CD4-positive, CD25-positive, alpha-beta regulatory T cell (primary cell): Measurements from ENCODE around the gene PIEZO2. TPM values are rescaled to one million over a fixed set of nuclear protein-coding genes. Genes with fewer than 3 reads are reported as not detected.

Experiments
- ATAC-seq, 2 donors: fragments of 150-1000 bp; cut with Tn5 transposase; one replicate each; pipeline ENCODE4 v1.10.0; 2021; ENCODE audit warnings: low read depth in 2 of 2, moderate number of reproducible peaks in 2 of 2, moderate library complexity in 1 of 2
- DNase-seq, 3 donors: peaks; one replicate each; pipeline versions ENCODE4 v3.0.0 to v3.0.0-alpha.2; 2012 to 2022; ENCODE audit warnings: mixed read lengths in 1 of 3
- H3K27ac ChIP-seq: one replicate; pipeline ENCODE4 v1.7.0; 2013; ENCODE audit warnings: mild to moderate bottlenecking, low read length; ENCODE audit not compliant: insufficient read depth, poor library complexity, severe bottlenecking
- H3K27me3 ChIP-seq: one replicate; pipeline ENCODE4 v1.7.0; 2013; ENCODE audit warnings: low read length; ENCODE audit not compliant: control insufficient read depth, insufficient read depth
- H3K36me3 ChIP-seq: one replicate; pipeline ENCODE4 v1.7.0; 2013; ENCODE audit warnings: mild to moderate bottlenecking, low read length, moderate library complexity; ENCODE audit not compliant: control insufficient read depth, insufficient read depth
- H3K4me1 ChIP-seq: 2 replicates; pipeline ENCODE4 v1.7.0; 2013; ENCODE audit warnings: mild to moderate bottlenecking, low read length; ENCODE audit not compliant: insufficient read depth, control insufficient read depth, poor library complexity, severe bottlenecking
- H3K4me3 ChIP-seq: one replicate; pipeline ENCODE4 v1.7.0; 2013; ENCODE audit warnings: low read depth, mild to moderate bottlenecking, low read length, moderate library complexity
- H3K9me3 ChIP-seq, 2 experiments: 1 replicate in 1 of 2; 2 replicates in 1 of 2; pipeline ENCODE4 v1.7.0; 2013; ENCODE audit warnings: low read length in 2 of 2, mild to moderate bottlenecking in 1 of 2, moderate library complexity in 1 of 2; ENCODE audit not compliant: control insufficient read depth in 2 of 2
- H3K27ac Mint-ChIP-seq, 3 donors: one replicate each; pipeline ENCODE4 v1.8.0; 2020 to 2022; ENCODE audit warnings: mild to moderate bottlenecking in 3 of 3, mixed read lengths in 3 of 3, moderate library complexity in 2 of 3
- H3K27me3 Mint-ChIP-seq: one replicate; pipeline ENCODE4 v1.8.0; 2022; ENCODE audit warnings: mild to moderate bottlenecking, mixed read lengths
- H3K36me3 Mint-ChIP-seq: one replicate; pipeline ENCODE4 v1.8.0; 2020; ENCODE audit warnings: mixed read lengths
- H3K4me1 Mint-ChIP-seq, 4 donors: one replicate each; pipeline ENCODE4 v1.8.0; 2020 to 2022; ENCODE audit warnings: mixed read lengths in 4 of 4, mild to moderate bottlenecking in 1 of 4
- H3K4me3 Mint-ChIP-seq, 4 donors: one replicate each; pipeline ENCODE4 v1.8.0; 2020 to 2022; ENCODE audit warnings: mild to moderate bottlenecking in 4 of 4, mixed read lengths in 4 of 4, moderate library complexity in 3 of 4
- H3K9me3 Mint-ChIP-seq, 7 donors: one replicate each; pipeline ENCODE4 v1.8.0; 2020 to 2022; ENCODE audit warnings: mixed read lengths in 7 of 7, mild to moderate bottlenecking in 3 of 7, moderate library complexity in 2 of 7
- polyA plus RNA-seq, 4 donors: library from polyadenylated mRNA; unstranded; fragments of 300-500 nt; fragmentation: Illumina TruSeq; gene quantifications; one replicate each; pipeline ENCODE4 v1.2.3, GENCODE V29; 2021
- total RNA-seq: library from RNA; stranded (reverse); gene quantifications from one replicate; pipeline ENCODE4 v1.2.3, GENCODE V29; 2022

The PIEZO2 gene
- total and polyA plus RNA-seq, 5 donors from 2014 or later, result not detected

DNA sequence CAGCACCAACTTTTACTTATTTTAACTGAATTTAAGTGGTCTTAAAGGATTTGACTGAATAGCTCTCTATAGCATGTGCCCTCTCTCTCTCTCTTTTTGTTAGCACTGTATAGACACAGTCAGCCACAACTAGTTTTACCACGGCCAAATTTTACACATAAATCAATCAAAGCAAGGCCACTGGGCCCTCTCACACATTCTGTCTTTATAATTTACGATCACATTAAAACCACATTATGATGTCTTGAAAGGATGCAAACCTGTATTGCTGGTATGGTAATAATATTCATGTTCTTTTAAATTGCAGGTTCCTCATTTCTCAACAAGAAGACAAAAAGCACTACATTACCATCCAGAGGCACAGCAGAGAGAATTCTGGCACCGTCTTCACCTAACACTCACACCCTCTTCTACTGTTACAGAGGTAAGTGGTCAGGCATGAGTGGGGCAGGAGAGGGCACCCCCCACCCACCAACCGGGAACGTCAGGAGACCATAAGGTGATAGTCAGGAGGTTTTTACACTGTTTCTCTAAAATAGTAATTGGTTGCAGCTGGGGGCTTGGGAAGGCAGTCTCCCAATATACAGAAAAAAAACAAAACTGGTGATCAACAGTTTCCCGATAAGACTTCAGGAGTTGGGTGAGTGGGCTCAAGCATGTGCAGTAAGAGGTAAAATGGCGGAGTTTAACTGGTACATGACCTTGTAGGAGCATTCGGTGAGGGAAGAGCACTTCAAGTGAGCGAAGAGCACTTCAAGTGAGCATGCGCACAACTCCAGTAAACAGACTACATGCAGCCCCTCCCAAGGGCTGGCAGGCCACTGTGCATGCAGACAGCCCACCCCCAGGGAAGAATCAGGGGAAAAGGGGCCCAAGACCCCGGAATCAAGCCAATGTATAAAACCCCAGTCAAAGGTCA, 296.7 kb downstream of the PIEZO2 start:
- Mint-ChIP-seq H3K4me1 (no peaks in the 10 kb centered on the region), H3K36me3 (no peaks in the 10 kb centered on the region), H3K27me3 (peaks cover 7% of the 10 kb centered on the region), H3K9me3 (peaks cover 0 to 4% (median 0%) of the 10 kb centered on the region in 7 donors), H3K27ac (no peak overlapping the region), H3K4me3 (no peak overlapping the region)
- ATAC-seq, result no peak
- no peak for DNase-seq
- Histone ChIP-seq H3K27me3 (no peaks in the 10 kb centered on the region), H3K36me3 (no peaks in the 10 kb centered on the region), H3K4me1 (no peaks in the 10 kb centered on the region), H3K27ac (no peak overlapping the region), H3K4me3 (no peak overlapping the region), H3K9me3 (no peaks in the 10 kb centered on the region)

DNA sequence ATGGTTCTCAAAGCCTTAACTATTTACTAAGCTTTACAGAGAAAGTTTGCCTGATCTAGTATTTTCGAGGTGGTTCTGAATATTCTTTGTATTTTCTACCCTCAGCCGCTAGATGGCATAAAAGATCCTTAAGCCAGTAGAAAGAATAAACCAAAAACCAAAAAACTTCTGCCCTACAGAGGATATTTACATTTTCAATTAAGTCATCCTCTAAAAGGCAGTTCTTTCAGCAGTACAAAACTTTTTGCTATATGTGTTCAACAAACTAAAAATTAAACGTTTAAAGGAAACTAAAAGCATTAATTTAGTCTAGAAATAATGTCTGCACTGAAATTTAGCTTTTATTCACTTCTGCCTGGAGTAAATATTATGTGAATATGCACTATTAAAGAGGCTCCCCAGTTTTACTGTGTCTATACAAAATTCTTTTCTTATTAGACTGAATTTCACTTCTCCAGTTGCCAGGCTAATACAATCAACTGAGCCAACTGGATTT, 297.5 kb downstream of the PIEZO2 start:
- Mint-ChIP-seq H3K4me1 (no peaks in the 10 kb centered on the region), H3K9me3 (peaks cover 0 to 5% (median 0%) of the 10 kb centered on the region in 7 donors), H3K27ac (no peak overlapping the region), H3K4me3 (no peak overlapping the region), H3K36me3 (no peaks in the 10 kb centered on the region), H3K27me3 (peaks cover 7% of the 10 kb centered on the region)
- no peak for ATAC-seq
- no peaks in the 10 kb centered on the region for H3K27me3 ChIP-seq
- peak in 2 of 3 donors; percentile 2 to 45 for DNase-seq
- no peak overlapping the region for H3K27ac ChIP-seq
- no peaks in the 10 kb centered on the region for H3K36me3 ChIP-seq
- no peaks in the 10 kb centered on the region for H3K9me3 ChIP-seq
- H3K4me3 ChIP-seq, result no peak overlapping the region
- no peaks in the 10 kb centered on the region for H3K4me1 ChIP-seq

DNA sequence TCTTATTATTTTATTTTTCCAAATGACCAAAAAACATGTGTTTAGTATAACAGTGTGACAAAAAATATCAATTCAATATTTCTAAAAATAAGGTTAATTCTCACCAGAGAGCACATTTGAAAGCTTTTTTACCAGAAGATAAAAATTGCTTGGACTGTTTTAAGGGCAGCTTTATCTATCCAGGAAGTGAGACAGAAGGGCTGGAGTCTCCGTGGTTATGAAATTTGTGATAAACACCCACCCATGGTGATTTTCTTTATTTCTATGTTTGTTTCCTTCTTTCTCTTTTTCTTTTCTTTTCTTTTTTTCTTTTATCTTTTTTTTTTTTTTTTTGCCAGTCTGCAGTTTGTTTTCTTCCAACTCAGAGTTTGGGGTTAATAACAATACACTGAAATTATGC, 298.5 kb downstream of the PIEZO2 start:
- Histone ChIP-seq H3K4me3 (no peak overlapping the region), H3K27me3 (no peaks in the 10 kb centered on the region), H3K4me1 (no peaks in the 10 kb centered on the region), H3K27ac (no peak overlapping the region), H3K36me3 (no peaks in the 10 kb centered on the region), H3K9me3 (no peaks in the 10 kb centered on the region)
- no peak overlapping the region for H3K4me3 Mint-ChIP-seq
- H3K9me3 Mint-ChIP-seq, result peaks cover 0 to 5% (median 0%) of the 10 kb centered on the region in 7 donors
- H3K27me3 Mint-ChIP-seq, result peaks cover 10% of the 10 kb centered on the region
- H3K4me1 Mint-ChIP-seq, result no peaks in the 10 kb centered on the region
- H3K36me3 Mint-ChIP-seq, result no peaks in the 10 kb centered on the region
- DNase-seq (no peak), ATAC-seq (no peak)
- H3K27ac Mint-ChIP-seq, result no peak overlapping the region

DNA sequence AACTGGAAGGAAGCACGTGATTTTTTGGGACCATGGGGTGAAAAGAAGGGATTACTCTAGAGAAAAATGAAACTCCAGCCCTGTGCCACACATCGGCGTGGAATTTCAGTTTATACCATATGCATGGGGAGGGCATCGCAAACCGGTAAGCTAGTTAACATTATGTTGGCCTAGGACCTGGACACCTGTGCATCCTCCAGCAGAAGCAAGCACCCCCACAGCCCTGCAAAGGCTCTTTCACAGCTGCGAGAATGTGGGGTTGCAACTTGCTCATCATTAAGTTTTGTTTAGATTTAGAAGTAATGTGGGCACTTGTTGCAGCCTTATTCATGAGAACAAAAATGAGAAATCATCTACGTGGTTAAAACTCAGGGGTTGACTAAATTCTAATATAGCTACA, 299.2 kb downstream of the PIEZO2 start:
- H3K9me3 Mint-ChIP-seq, result peaks cover 0 to 5% (median 0%) of the 10 kb centered on the region in 7 donors
- H3K36me3 Mint-ChIP-seq, result no peaks in the 10 kb centered on the region

DNA sequence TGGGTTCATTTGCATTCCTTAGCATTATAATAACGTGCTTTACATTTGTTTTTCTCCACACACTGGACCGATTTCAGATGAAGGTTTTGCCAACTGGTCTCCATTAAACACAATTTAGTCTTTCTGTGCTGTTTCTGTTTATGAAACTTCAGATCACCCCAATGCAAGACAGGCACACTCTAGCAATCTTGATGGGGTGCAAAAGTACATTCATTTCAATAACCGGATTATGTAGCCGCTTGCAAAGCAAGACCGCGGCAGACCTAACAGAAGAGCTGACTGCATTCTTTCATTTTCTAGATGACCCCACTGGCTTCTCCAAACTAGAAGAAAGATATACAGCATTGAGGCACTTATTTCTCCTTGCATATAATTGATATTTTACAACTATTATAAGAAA, 301.5 kb downstream of the PIEZO2 start:
- no peak overlapping the region for H3K27ac ChIP-seq
- H3K27ac Mint-ChIP-seq, result no peak overlapping the region
- H3K27me3 Mint-ChIP-seq, result peaks cover 10% of the 10 kb centered on the region
- H3K4me1 Mint-ChIP-seq, result no peaks in the 10 kb centered on the region
- no peaks in the 10 kb centered on the region for H3K36me3 ChIP-seq
- H3K4me3 Mint-ChIP-seq, result no peak overlapping the region
- H3K36me3 Mint-ChIP-seq, result no peaks in the 10 kb centered on the region
- H3K4me1 ChIP-seq, result no peaks in the 10 kb centered on the region
- no peak overlapping the region for H3K4me3 ChIP-seq
- ATAC-seq (no peak), DNase-seq (no peak)
- no peaks in the 10 kb centered on the region for H3K27me3 ChIP-seq
- no peaks in the 10 kb centered on the region for H3K9me3 ChIP-seq
- H3K9me3 Mint-ChIP-seq, result peaks cover 0 to 5% (median 0%) of the 10 kb centered on the region in 7 donors

More for the DNA sequence above, 299.2 kb downstream of the PIEZO2 start:
- H3K27ac ChIP-seq, result no peak overlapping the region
- no peaks in the 10 kb centered on the region for H3K4me1 ChIP-seq
- H3K27ac Mint-ChIP-seq, result no peak overlapping the region
- H3K36me3 ChIP-seq, result no peaks in the 10 kb centered on the region
- no peaks in the 10 kb centered on the region for H3K4me1 Mint-ChIP-seq
- H3K4me3 Mint-ChIP-seq, result no peak overlapping the region
- H3K27me3 ChIP-seq, result no peaks in the 10 kb centered on the region
- no peak for ATAC-seq
- peaks cover 16% of the 10 kb centered on the region for H3K27me3 Mint-ChIP-seq
- no peak overlapping the region for H3K4me3 ChIP-seq
- DNase-seq, result no peak
- no peaks in the 10 kb centered on the region for H3K9me3 ChIP-seq

DNA sequence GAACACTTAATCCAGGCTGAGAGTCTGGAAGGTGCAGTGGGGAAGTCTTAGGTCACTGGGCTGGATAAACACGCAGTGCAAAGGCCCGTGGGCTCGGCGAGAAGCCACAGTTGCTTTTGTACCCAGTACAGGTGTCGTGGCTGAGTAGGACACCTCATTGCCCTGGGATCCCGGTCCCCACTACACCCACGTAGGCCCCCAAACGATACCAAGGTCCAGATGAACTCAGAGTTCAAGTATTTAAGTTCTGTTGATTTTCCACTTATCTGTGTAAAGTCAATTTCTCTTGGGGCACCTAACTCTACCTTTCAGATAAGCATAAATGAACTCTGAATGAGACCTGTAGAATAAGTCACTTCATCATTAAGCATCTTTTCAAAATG, 302.0 kb downstream of the PIEZO2 start:
- DNase-seq (no peak), ATAC-seq (no peak)
- no peaks in the 10 kb centered on the region for H3K36me3 ChIP-seq
- Mint-ChIP-seq H3K36me3 (no peaks in the 10 kb centered on the region), H3K27ac (no peak overlapping the region), H3K4me3 (no peak overlapping the region), H3K9me3 (peaks cover 0 to 2% (median 0%) of the 10 kb centered on the region in 7 donors), H3K4me1 (no peaks in the 10 kb centered on the region), H3K27me3 (peaks cover 10% of the 10 kb centered on the region)
- no peak overlapping the region for H3K27ac ChIP-seq
- H3K9me3 ChIP-seq, result no peaks in the 10 kb centered on the region
- H3K4me3 ChIP-seq, result no peak overlapping the region
- H3K4me1 ChIP-seq, result no peaks in the 10 kb centered on the region
- no peaks in the 10 kb centered on the region for H3K27me3 ChIP-seq

DNA sequence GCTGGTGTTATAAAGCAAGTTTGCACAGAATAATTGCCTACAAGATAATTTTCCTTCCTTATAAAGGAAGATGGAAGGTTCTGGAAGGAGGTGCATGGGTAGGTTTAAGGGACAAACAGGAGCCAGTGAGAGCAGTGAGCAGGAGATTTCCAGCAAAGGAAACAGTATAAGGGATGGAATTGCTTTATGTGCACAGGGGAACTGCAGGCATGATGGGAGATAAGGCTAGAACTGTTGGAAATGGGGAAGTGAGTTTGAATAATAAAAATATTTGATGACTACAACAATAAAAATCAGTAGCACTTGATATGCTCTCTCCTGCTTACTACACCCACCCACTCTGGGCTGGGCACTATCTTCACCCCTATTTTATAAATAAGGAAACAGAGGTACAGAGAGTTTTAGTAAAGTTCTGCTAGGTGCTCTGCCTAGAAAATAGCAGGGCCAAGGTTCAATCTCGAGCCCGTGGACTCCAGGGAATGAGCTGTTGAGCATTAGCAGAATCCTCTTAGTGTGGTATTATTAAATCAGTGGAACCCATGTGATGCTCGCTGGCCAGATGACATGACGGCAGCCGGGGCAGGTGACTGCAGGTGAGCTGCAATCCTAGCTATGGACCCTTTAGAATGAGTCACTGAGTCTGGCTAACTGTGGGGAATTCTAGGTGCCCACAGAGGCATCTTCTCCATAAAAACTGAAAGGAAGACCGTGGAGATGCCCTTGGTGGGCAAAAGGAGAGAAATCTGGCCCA, 302.5 kb downstream of the PIEZO2 start:
- peaks cover 10% of the 10 kb centered on the region for H3K27me3 Mint-ChIP-seq
- no peaks in the 10 kb centered on the region for H3K4me1 Mint-ChIP-seq
- Histone ChIP-seq H3K36me3 (no peaks in the 10 kb centered on the region), H3K27ac (no peak overlapping the region), H3K4me1 (no peaks in the 10 kb centered on the region), H3K27me3 (no peaks in the 10 kb centered on the region), H3K4me3 (no peak overlapping the region), H3K9me3 (no peaks in the 10 kb centered on the region)
- DNase-seq (no peak), ATAC-seq (no peak)
- no peak overlapping the region for H3K4me3 Mint-ChIP-seq
- H3K27ac Mint-ChIP-seq, result no peak overlapping the region
- peaks cover 0 to 2% (median 0%) of the 10 kb centered on the region in 7 donors for H3K9me3 Mint-ChIP-seq
- no peaks in the 10 kb centered on the region for H3K36me3 Mint-ChIP-seq
